H1 (cell line): ENCODE measurements around the gene EGFR. TPM values are rescaled to one million over a fixed set of nuclear protein-coding genes. Genes with fewer than 3 reads are reported as not detected.

Experiments
- CTCF ChIA-PET: fragments of 300-600 bp; sonication (Branson Sonifier 250); formaldehyde crosslinking; loops from one replicate; lab custom pipeline; 2021; ENCODE audit not compliant: partially characterized antibody; lab: Charles Lee
- POLR2A ChIA-PET: fragments of 300-600 bp; sonication (Branson Sonifier 250); formaldehyde crosslinking; loops from one replicate; lab custom pipeline; 2021; ENCODE audit warnings: inconsistent platforms; ENCODE audit not compliant: partially characterized antibody; lab: Charles Lee
- DNase-seq, 2 experiments: peaks; one replicate each; pipeline versions ENCODE4 v3.0.0 to v3.0.0-alpha.2; 2010 to 2022; ENCODE audit warnings: low spot score in 2 of 2, low read depth in 1 of 2, mixed read lengths in 1 of 2
- FAIRE-seq: peaks from 2 replicates; lab custom pipeline; 2011; peaks lifted over from hg19 to GRCh38; lab: Jason Lieb, UNC
- H2AFZ ChIP-seq: 2 replicates; pipeline ENCODE4 v1.8.1; 2012; ENCODE audit warnings: low read length, inconsistent platforms
- H2AK5ac ChIP-seq: 2 replicates; pipeline ENCODE4 v1.6.1; 2013; ENCODE audit warnings: low read depth, low read length
- H2BK120ac ChIP-seq: replicated peaks from 2 replicates; pipeline ENCODE3; 2013; ENCODE audit warnings: low read depth, low read length, inconsistent platforms
- H2BK12ac ChIP-seq: 2 replicates; pipeline ENCODE4 v1.6.1; 2013; ENCODE audit warnings: low read depth, low read length
- H2BK15ac ChIP-seq: 2 replicates; pipeline ENCODE4 v1.6.1; 2013; ENCODE audit warnings: low read length
- H2BK20ac ChIP-seq: 2 replicates; pipeline ENCODE4 v1.6.1; 2013; ENCODE audit warnings: low read length
- H2BK5ac ChIP-seq: 2 replicates; pipeline ENCODE4 v1.6.1; 2013; ENCODE audit warnings: low read depth, low read length
- H3K14ac ChIP-seq: 2 replicates; pipeline ENCODE4 v1.6.1; 2013; ENCODE audit warnings: inconsistent platforms; ENCODE audit not compliant: insufficient read length
- H3K18ac ChIP-seq: 2 replicates; pipeline ENCODE4 v1.6.1; 2013; ENCODE audit warnings: low read length; ENCODE audit errors: extremely low read depth
- H3K23ac ChIP-seq: 2 replicates; pipeline ENCODE4 v1.6.1; 2013; ENCODE audit warnings: inconsistent platforms; ENCODE audit not compliant: insufficient read length
- H3K23me2 ChIP-seq: 2 replicates; pipeline ENCODE4 v1.6.1; 2013; ENCODE audit warnings: low read depth, low read length
- H3K27ac ChIP-seq: 2 replicates; pipeline ENCODE4 v1.6.1; 2011; ENCODE audit warnings: low read depth, low read length, inconsistent platforms
- H3K27me3 ChIP-seq, 4 experiments: replicated peaks in 1 of 4; 1 replicate in 1 of 4; 2 replicates in 3 of 4; pipeline versions ENCODE4 v1.6.1 to v1.8.1; 2011 to 2013; ENCODE audit warnings: low read length in 3 of 4, mild to moderate bottlenecking in 3 of 4, inconsistent platforms in 2 of 4, mixed read lengths in 2 of 4, moderate library complexity in 1 of 4; ENCODE audit not compliant: control insufficient read depth in 3 of 4, insufficient read depth in 3 of 4; ENCODE audit errors: extremely low read depth in 1 of 4
- H3K36me3 ChIP-seq, 4 experiments: 2 replicates each; pipeline versions ENCODE4 v1.6.1 to v1.8.1; 2011 to 2013; ENCODE audit warnings: mild to moderate bottlenecking in 4 of 4, low read length in 3 of 4, moderate library complexity in 2 of 4, control low read depth in 1 of 4, inconsistent platforms in 1 of 4; ENCODE audit not compliant: insufficient read depth in 4 of 4, control insufficient read depth in 2 of 4
- H3K4ac ChIP-seq: replicated peaks from 2 replicates; pipeline ENCODE3; 2013; ENCODE audit warnings: low read length, low read depth, mixed read lengths, inconsistent platforms; ENCODE audit not compliant: insufficient read length
- H3K4me1 ChIP-seq, 4 experiments: replicated peaks in 1 of 4; 1 replicate in 1 of 4; 2 replicates in 3 of 4; pipeline versions ENCODE4 v1.6.1 to v1.8.1; 2011 to 2013; ENCODE audit warnings: low read length in 3 of 4, inconsistent platforms in 2 of 4, mixed read lengths in 1 of 4; ENCODE audit not compliant: insufficient read depth in 4 of 4, control insufficient read depth in 3 of 4
- H3K4me2 ChIP-seq, 2 experiments: 2 replicates each; pipeline versions ENCODE4 v1.6.1 to v1.8.1; 2011 to 2013; ENCODE audit warnings: low read depth in 2 of 2, low read length in 2 of 2, control low read depth in 1 of 2, inconsistent platforms in 1 of 2, mild to moderate bottlenecking in 1 of 2; ENCODE audit not compliant: insufficient read depth in 1 of 2
- H3K4me3 ChIP-seq, 4 experiments: fragments of 200-600, 300-600 bp in 1 of 4; sonication (generic), shearing (Covaris generic), sonication (Bioruptor Twin) in 1 of 4; 2 replicates each; pipeline versions ENCODE4 v1.5.1 to v1.8.1; 2011 to 2016; ENCODE audit warnings: low read length in 4 of 4, low read depth in 3 of 4, control low read depth in 2 of 4, inconsistent platforms in 2 of 4, mild to moderate bottlenecking in 2 of 4, mixed read lengths in 1 of 4, moderate library complexity in 1 of 4; ENCODE audit not compliant: insufficient read depth in 2 of 4; ENCODE audit errors: extremely low read depth in 1 of 4
- H3K56ac ChIP-seq: replicated peaks from 2 replicates; pipeline ENCODE3; 2013; ENCODE audit warnings: low read depth, mild to moderate bottlenecking, mixed read lengths, low read length, inconsistent platforms; ENCODE audit not compliant: insufficient read length
- H3K79me1 ChIP-seq: 2 replicates; pipeline ENCODE4 v1.6.1; 2013; ENCODE audit warnings: low read depth, low read length, control low read depth
- H3K79me2 ChIP-seq, 2 experiments: 2 replicates each; pipeline versions ENCODE4 v1.6.1 to v1.8.1; 2012 to 2013; ENCODE audit warnings: low read length in 2 of 2, mild to moderate bottlenecking in 2 of 2, inconsistent platforms in 1 of 2; ENCODE audit not compliant: insufficient read depth in 2 of 2, control insufficient read depth in 1 of 2
- H3K9ac ChIP-seq, 4 experiments: replicated peaks in 1 of 4; 1 replicate in 1 of 4; 2 replicates in 3 of 4; pipeline versions ENCODE4 v1.6.1 to v1.8.1; 2011 to 2013; ENCODE audit warnings: low read depth in 3 of 4, low read length in 3 of 4, control low read depth in 2 of 4, mild to moderate bottlenecking in 2 of 4, moderate library complexity in 2 of 4, inconsistent platforms in 1 of 4; ENCODE audit errors: extremely low read depth in 1 of 4
- H3K9me3 ChIP-seq, 2 experiments: 2 replicates each; pipeline versions ENCODE4 v1.6.1 to v1.8.1; 2012 to 2013; ENCODE audit warnings: mild to moderate bottlenecking in 2 of 2, moderate library complexity in 2 of 2, control low read depth in 1 of 2, inconsistent platforms in 1 of 2, low read depth in 1 of 2, low read length in 1 of 2, mixed read lengths in 1 of 2; ENCODE audit not compliant: insufficient read depth in 2 of 2
- H4K20me1 ChIP-seq, 2 experiments: replicated peaks in 1 of 2; 2 replicates each; pipeline versions ENCODE3 to v1.8.1; 2011 to 2013; ENCODE audit warnings: inconsistent platforms in 2 of 2, low read length in 2 of 2, mild to moderate bottlenecking in 1 of 2; ENCODE audit not compliant: insufficient read depth in 2 of 2, control insufficient read depth in 1 of 2
- H4K5ac ChIP-seq: 2 replicates; pipeline ENCODE4 v1.6.1; 2013; ENCODE audit warnings: low read length, low read depth, mixed read lengths, inconsistent platforms; ENCODE audit not compliant: insufficient read length
- H4K8ac ChIP-seq: 2 replicates; pipeline ENCODE4 v1.8.0; 2013; ENCODE audit warnings: mild to moderate bottlenecking, moderate library complexity, low read length, inconsistent platforms; ENCODE audit not compliant: insufficient read depth; ENCODE audit errors: extremely low read depth
- H4K91ac ChIP-seq: replicated peaks from 2 replicates; pipeline ENCODE3; 2013; ENCODE audit warnings: low read length, mixed read lengths, inconsistent platforms; ENCODE audit not compliant: insufficient read length
- HDAC2 ChIP-seq, 2 experiments: fragments of 300-600 bp in 1 of 2; sonication (generic) in 1 of 2; IDR thresholded peaks; 2 replicates each; pipeline ENCODE4 v1.6.1; 2011 to 2012; ENCODE audit warnings: low read depth in 2 of 2, low read length in 2 of 2, mild to moderate bottlenecking in 2 of 2, moderate library complexity in 2 of 2, borderline replicate concordance in 1 of 2, inconsistent platforms in 1 of 2
- WGBS, 2 experiments: shearing (Covaris generic) in 1 of 2; methylation state at CpG; one replicate each; pipeline versions ENCODE4 v1.1.6 to v1.1.7; 2013 to 2015; ENCODE audit warnings: low lambda C conversion rate in 2 of 2, mixed read lengths in 2 of 2, inconsistent platforms in 1 of 2, low coverage in 1 of 2, missing lambda C conversion rate in 1 of 2; ENCODE audit not compliant: insufficient replicate concordance in 2 of 2, insufficient coverage in 1 of 2, insufficient read length in 1 of 2; ENCODE audit errors: extremely low coverage in 1 of 2, missing lambda C conversion rate in 1 of 2; 5-methylcytosine and 5-hydroxymethylcytosine counted together
- polyA plus RNA-seq, 7 experiments: library from polyadenylated mRNA; depleted of rRNA in 3 of 7; stranded (reverse) in 5 of 7; unstranded in 2 of 7; fragments of >200 nt in 5 of 7; fragments of 200-250 nt in 2 of 7; gene quantifications; 1 replicate in 5 of 7; 2 replicates in 1 of 7; 4 replicates in 1 of 7; pipeline versions ENCODE4 v1.2.1 to v1.2.3, GENCODE V29; 2011 to 2013; ENCODE audit warnings: missing spikeins in 2 of 7, mixed read lengths in 2 of 7
- total RNA-seq: library from RNA; stranded (reverse); fragmentation: NEBNext Ultra II Directional; extraction: Animal tissue kit (Norgen Biotek cat#: 25700); gene quantifications from 2 replicates; pipeline ENCODE4 v1.2.1, GENCODE V29; 2021

EGFR gene
- total and polyA plus RNA-seq, 2 of the 8 experiments (the other 6 are each of a cell fraction or from before 2014, with no cell fraction given): 1.9 to 5.8 TPM

DNA sequence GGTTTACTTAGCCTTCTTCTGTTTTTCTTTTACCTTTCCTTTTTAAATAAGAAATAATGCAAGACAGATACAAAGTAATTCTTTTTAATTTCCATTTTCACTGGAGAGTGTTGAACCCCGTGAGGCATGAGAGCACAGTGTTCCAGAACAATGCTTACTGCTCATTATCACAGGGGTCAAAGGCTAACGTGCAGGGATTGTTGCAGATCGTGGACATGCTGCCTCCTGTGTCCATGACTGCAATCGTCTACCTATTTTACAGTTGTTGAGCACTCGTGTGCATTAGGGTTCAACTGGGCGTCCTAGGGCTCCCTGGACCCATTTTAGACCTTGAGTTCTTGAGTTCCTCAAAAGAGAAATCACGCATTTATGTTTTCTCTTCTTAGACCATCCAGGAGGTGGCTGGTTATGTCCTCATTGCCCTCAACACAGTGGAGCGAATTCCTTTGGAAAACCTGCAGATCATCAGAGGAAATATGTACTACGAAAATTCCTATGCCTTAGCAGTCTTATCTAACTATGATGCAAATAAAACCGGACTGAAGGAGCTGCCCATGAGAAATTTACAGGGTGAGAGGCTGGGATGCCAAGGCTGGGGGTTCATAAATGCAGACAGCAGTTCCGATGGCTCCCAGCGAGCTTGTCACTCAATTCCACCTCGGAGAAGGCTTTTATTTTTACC, 124.2 kb downstream of the EGFR start:
- Histone ChIP-seq H3K4me3 (no peak overlapping the region), H3K56ac (no peak overlapping the region), H3K14ac (no peak overlapping the region), H3K9ac (no peak overlapping the region), H3K4ac (no peak overlapping the region), H3K79me2 (no peaks in the 10 kb centered on the region), H3K18ac (no peak overlapping the region), H3K79me1 (no peaks in the 10 kb centered on the region), H3K23ac (no peak overlapping the region), H2BK120ac (no peak overlapping the region), H2BK15ac (no peak overlapping the region), H4K8ac (no peak overlapping the region), H3K36me3 (no peaks in the 10 kb centered on the region), H3K27me3 (no peaks in the 10 kb centered on the region), H3K4me2 (no peak overlapping the region), H4K20me1 (no peaks in the 10 kb centered on the region), H4K91ac (no peak overlapping the region), H2AK5ac (no peak overlapping the region), H2BK12ac (no peak overlapping the region), H2BK5ac (no peak overlapping the region), H3K27ac (no peak overlapping the region), H3K9me3 (no peaks in the 10 kb centered on the region), H3K4me1 (no peaks in the 10 kb centered on the region), H4K5ac (no peak overlapping the region), H2AFZ (no peak overlapping the region), H3K23me2 (no peaks in the 10 kb centered on the region), H2BK20ac (no peak overlapping the region)
- FAIRE-seq: no peak
- no peak for DNase-seq
- POLR2A ChIA-PET: interaction anchor here (1.0 kb wide), 1 partner anchor 9 kb away, joined by 3 read pairs; no protein-coding TSS in a partner anchor
- WGBS, 2 experiments: 93% methylated on average over 13 of the region's 13 CpGs; no CpG with 5 or more reads in 1 of the 2 experiments
- CTCF ChIA-PET: interaction anchor here (1.2 to 2.8 kb wide), 7 partner anchors 9 to 354 kb away, joined by 3 to 12 read pairs (median 4); no protein-coding TSS in a partner anchor
- no peak for TF ChIP-seq HDAC2 (IDR thresholded peaks at IDR 0.05; ENCODE audit: borderline replicate concordance in 1 of 2, low read depth in 2 of 2, low read length in 2 of 2)
